ENCODE measurements around the gene PAGE1. TPM values are rescaled to one million over a fixed set of nuclear protein-coding genes. Genes with fewer than 3 reads are reported as not detected.

The PAGE1 gene
- total RNA-seq, 1 experiment from 2014 or later: not detected

- TF ChIP-seq ATF2 (CRISPR knock-in tag; IDR thresholded peaks at IDR 0.05; ENCODE audit: borderline replicate concordance, low read depth): no peak
- TF ChIP-seq ZNF281 (CRISPR knock-in tag; IDR thresholded peaks at IDR 0.05): no peak
- TF ChIP-seq ETV6 (CRISPR knock-in tag; IDR thresholded peaks at IDR 0.05): no peak
- no peak for TF ChIP-seq ZNF532 (CRISPR knock-in tag; IDR thresholded peaks at IDR 0.05; ENCODE audit: borderline replicate concordance)
- TF ChIP-seq, protein P1, sequence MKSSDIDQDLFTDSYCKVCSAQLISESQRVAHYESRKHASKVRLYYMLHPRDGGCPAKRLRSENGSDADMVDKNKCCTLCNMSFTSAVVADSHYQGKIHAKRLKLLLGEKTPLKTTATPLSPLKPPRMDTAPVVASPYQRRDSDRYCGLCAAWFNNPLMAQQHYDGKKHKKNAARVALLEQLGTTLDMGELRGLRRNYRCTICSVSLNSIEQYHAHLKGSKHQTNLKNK (CRISPR knock-in tag; IDR thresholded peaks at IDR 0.05): no peak
- TF ChIP-seq PRRX2 (CRISPR knock-in tag; IDR thresholded peaks at IDR 0.05): no peak
- TF ChIP-seq STAT6 (CRISPR knock-in tag; conservative IDR thresholded peaks at IDR 0.05; ENCODE audit: low read depth): no peak
- no peak for TF ChIP-seq NR1H2 (CRISPR knock-in tag; IDR thresholded peaks at IDR 0.05)
- TF ChIP-seq SMAD3 (CRISPR knock-in tag; IDR thresholded peaks at IDR 0.05; ENCODE audit: borderline replicate concordance): no peak
- TF ChIP-seq, protein P2, sequence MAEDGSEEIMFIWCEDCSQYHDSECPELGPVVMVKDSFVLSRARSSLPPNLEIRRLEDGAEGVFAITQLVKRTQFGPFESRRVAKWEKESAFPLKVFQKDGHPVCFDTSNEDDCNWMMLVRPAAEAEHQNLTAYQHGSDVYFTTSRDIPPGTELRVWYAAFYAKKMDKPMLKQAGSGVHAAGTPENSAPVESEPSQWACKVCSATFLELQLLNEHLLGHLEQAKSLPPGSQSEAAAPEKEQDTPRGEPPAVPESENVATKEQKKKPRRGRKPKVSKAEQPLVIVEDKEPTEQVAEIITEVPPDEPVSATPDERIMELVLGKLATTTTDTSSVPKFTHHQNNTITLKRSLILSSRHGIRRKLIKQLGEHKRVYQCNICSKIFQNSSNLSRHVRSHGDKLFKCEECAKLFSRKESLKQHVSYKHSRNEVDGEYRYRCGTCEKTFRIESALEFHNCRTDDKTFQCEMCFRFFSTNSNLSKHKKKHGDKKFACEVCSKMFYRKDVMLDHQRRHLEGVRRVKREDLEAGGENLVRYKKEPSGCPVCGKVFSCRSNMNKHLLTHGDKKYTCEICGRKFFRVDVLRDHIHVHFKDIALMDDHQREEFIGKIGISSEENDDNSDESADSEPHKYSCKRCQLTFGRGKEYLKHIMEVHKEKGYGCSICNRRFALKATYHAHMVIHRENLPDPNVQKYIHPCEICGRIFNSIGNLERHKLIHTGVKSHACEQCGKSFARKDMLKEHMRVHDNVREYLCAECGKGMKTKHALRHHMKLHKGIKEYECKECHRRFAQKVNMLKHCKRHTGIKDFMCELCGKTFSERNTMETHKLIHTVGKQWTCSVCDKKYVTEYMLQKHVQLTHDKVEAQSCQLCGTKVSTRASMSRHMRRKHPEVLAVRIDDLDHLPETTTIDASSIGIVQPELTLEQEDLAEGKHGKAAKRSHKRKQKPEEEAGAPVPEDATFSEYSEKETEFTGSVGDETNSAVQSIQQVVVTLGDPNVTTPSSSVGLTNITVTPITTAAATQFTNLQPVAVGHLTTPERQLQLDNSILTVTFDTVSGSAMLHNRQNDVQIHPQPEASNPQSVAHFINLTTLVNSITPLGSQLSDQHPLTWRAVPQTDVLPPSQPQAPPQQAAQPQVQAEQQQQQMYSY (CRISPR knock-in tag; IDR thresholded peaks at IDR 0.05): no peak
- no peak for TF ChIP-seq CREB1 (CRISPR knock-in tag; IDR thresholded peaks at IDR 0.05)
- no peak for TF ChIP-seq RORB (CRISPR knock-in tag; IDR thresholded peaks at IDR 0.05)
- TF ChIP-seq MYBL2 (CRISPR knock-in tag; IDR thresholded peaks at IDR 0.05): no peak
- TF ChIP-seq NFE2L1 (CRISPR knock-in tag; IDR thresholded peaks at IDR 0.05): no peak
These were observed 16.8 kb upstream of the PAGE1 start (continued) for GRCh38 chrX:49712577-49712976.
